Stimulated activated CD4-positive, alpha-beta T cell treated with anti-CD3 and anti-CD28 coated beads, Interleukin-1b, Interleukin-23, amount 100 ng/mL, for 24 hours (primary cell): ENCODE data around the gene NATD1.
"Not testable (repeated sequence)": the region's sequence is repeated elsewhere in the genome, so short reads cannot be mapped to it uniquely, and the experiment has no call there.

Experiments
- DNase-seq, 4 experiments: peaks; one replicate each; pipeline ENCODE4 v3.0.0-alpha.2; 2020; ENCODE audit warnings: low read depth in 4 of 4, low spot score in 1 of 4

Gene NATD1

DNA sequence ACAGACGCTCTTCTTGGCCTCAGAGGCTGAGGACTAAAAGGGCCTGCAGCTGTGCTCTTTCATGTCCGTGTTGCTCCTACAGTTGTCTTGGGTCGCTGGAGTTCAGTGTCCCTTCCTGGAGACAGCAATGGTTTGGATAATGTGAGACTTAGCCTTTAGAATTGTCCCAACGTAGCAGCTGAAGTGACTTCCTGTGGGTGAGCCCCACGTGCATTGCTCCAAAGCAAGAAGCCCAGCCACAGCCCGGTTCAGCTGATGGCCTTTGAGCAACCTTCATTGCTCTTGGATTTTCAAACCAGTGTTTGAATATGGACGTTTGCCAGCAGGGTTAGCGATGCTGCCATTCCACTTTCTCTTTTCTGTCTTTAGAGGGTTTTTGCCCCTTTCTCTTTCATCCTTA lies 59.0 kb downstream of the NATD1 start:
- DNase-seq, result no peak

DNA sequence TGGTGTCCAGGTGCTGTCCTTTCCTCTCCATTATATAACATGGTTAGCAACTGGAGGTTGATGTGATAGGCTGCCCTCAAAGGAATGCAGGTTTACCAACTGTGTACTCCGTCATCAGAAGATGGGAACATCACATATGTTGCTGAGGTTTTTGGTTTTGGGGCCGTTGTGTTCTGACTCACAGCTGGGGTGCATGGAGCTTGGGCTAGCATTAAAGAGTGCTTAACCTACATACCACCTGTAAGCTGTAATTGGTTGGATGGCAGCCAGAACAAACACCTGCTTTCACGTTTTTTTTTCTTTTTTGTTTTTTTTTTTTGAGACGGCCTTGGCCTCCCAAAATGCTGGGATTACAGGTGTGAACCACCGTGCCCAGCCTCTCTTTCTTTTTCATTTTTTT lies 60.2 kb downstream of the NATD1 start:
- DNase-seq, result no peak

DNA sequence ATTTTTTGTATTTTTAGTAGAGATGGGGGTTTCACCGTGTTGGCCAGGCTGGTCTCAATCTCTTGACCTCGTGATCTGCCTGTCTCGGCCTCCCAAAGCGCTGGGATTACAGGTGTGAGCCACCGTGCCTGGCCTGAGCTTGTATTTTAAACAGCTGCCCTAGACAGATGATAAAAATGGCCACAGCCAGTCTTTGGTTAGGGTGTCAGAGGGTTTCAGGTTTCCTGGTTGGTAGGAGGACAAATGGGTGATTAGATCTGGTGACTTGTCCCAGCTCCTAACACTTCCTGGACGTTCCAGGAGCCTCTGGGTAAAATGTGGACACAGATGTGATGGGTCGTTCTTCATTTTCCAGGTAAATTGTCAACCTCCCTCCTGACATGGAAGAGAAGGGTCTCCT lies 60.8 kb downstream of the NATD1 start:
- DNase-seq, result not testable (repeated sequence)

DNA sequence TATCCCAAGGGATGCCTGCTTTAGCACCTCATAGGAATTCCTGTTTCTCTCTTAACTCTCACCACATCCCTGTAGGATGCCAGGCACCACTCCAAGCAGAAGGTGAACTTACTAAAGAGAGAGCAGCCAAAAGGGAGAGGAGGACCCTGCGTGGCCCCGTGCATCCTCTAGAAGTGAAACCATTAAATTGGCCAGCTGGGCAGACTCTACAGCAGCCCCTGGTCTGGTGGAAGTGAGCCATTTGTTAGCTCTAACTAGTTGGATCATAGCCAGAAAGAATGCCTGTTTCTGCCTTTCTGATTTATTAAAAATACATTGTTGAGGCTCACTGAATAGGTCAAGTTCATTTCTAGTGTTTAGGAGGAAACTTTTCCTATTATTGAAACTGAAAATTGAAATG lies 61.5 kb downstream of the NATD1 start:
- DNase-seq, result no peak

DNA sequence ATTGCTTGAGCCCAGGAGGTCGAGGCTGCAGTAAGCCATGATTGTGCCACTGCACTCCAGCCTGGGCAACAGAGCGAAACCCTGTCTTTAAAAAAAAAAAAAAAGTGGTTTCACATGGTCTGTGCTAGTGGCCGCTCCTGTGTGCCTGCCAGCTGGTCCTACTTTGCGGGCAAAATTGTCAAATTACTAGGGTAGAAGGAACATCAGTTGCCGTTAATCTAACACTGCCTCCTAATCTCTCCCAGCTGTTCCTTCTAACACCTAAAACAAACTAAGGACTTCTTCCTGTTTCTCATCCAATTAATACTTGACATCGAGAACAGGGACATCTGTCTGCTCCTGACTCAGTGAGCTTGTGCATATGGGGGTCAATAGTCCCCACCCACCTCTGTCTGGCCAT lies 63.1 kb downstream of the NATD1 start:
- DNase-seq, result no peak

DNA sequence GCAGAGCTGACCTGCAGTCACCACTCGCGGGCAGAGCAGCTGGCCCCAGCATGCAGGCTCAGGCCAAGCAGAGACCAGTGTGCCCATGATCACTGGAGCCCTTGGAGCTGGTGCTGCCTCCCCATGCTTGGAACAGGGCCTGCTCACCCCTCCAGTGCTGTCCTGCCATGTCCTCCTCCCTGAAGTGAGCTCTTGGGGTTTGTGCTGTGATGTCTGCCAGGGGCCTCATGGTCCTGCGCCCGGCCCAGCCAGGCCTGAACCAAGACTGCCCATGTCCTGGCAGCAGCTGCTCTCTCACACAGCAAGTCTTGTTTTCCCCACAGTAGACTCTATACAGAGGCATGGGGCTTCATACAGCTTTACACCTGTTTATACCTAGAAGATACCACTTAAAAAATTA lies 63.8 kb downstream of the NATD1 start:
- DNase-seq, result no peak
